ENCODE results near the gene LHFPL6.

- TF ChIP-seq POLR2A (IDR thresholded peaks at IDR 0.05): no peak
- no peak for TF ChIP-seq CTCF (IDR thresholded peaks at IDR 0.05)
Measured at GRCh38 chr13:39506559-39507390, 96.2 kb downstream of the LHFPL6 start.

Measured in Peyer's patch (tissue), 4 donors.